Measurements from ENCODE around the gene JCAD.

Gene JCAD

DNA sequence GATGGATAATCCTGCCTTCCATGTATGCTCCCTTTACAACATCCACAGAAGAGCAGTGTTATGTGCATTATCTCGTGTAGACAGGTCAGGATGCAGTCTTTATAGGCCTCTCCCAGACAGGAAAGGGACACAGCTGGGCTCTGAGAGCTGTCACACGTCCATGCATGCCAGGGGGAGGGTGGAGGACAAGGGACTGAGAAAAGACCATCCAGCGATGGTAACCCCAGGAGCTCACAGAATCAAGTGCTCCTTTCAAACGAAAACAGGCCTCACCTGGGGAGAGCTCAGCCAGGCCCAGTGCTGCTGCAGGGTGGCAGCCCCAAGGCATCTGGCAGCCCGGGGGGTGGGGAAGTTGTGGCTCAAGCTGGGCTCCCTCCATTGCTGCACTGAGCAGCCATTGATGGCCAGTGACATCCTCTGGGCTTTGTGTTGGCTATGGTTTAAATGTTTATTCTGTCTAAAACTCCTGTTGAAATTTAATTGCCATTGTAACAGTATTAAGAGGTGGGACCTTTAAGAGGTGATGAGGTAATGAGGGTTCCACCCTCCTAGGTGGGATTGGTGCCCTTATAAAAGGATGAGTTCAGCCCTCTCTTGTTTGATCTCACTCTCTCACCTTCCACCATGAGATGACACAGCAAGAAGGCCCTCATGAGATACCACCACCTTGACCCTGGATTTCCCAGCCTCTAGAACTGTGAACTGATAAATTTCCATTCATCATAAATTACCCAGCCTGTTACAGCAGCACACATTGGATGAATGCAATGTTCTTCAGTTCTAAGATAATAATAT lies 15.7 kb downstream of the JCAD start:
- H3K4me1 ChIP-seq (ENCODE audit: control insufficient read depth, insufficient read depth, low read length): 0 out of 2 replicates have a peak, but pooled peaks cover 3% of the 10 kb centered on the region
- no peak overlapping the region for H3K4me3 ChIP-seq (ENCODE audit: low read depth, low read length)
- H3K36me3 ChIP-seq (ENCODE audit: control insufficient read depth, insufficient read depth, low read length): no peaks in the 10 kb centered on the region
- no peak overlapping the region for H3K9ac ChIP-seq (ENCODE audit: low read depth, low read length)
- H3K27me3 ChIP-seq (ENCODE audit: control insufficient read depth, insufficient read depth, low read length): no peaks in the 10 kb centered on the region
- H3K27ac ChIP-seq (ENCODE audit: low read depth, low read length): no peak overlapping the region
- no peaks in the 10 kb centered on the region for H3K9me3 ChIP-seq (ENCODE audit: control insufficient read depth, insufficient read depth, low read length)

DNA sequence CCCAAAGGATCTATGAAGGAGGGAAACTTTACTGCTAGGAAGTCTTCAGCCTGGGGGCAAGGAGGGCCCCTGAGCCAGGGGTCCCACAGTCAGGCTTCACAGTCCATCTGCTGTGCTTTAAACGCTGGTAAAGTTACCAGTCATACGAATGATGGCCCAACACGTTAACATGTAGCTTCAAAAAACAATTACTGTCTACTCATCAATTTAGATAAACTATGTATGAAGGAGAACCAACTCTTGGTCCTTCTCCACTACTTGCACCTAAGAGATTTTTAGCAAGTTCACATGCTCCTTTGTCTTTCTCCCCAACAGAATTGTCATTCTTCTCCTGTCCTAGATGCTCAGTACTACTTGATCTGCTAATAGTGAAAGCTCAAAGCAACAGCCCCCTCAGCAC lies 16.6 kb downstream of the JCAD start:
- no peaks in the 10 kb centered on the region for H3K36me3 ChIP-seq (ENCODE audit: control insufficient read depth, insufficient read depth, low read length)
- H3K27me3 ChIP-seq (ENCODE audit: control insufficient read depth, insufficient read depth, low read length): no peaks in the 10 kb centered on the region
- no peak overlapping the region for H3K9ac ChIP-seq (ENCODE audit: low read depth, low read length)
- H3K4me1 ChIP-seq (ENCODE audit: control insufficient read depth, insufficient read depth, low read length): 0 out of 2 replicates have a peak, but pooled peaks cover 3% of the 10 kb centered on the region
- H3K4me3 ChIP-seq (ENCODE audit: low read depth, low read length): no peak overlapping the region
- H3K9me3 ChIP-seq (ENCODE audit: control insufficient read depth, insufficient read depth, low read length): no peaks in the 10 kb centered on the region
- no peak overlapping the region for H3K27ac ChIP-seq (ENCODE audit: low read depth, low read length)

DNA sequence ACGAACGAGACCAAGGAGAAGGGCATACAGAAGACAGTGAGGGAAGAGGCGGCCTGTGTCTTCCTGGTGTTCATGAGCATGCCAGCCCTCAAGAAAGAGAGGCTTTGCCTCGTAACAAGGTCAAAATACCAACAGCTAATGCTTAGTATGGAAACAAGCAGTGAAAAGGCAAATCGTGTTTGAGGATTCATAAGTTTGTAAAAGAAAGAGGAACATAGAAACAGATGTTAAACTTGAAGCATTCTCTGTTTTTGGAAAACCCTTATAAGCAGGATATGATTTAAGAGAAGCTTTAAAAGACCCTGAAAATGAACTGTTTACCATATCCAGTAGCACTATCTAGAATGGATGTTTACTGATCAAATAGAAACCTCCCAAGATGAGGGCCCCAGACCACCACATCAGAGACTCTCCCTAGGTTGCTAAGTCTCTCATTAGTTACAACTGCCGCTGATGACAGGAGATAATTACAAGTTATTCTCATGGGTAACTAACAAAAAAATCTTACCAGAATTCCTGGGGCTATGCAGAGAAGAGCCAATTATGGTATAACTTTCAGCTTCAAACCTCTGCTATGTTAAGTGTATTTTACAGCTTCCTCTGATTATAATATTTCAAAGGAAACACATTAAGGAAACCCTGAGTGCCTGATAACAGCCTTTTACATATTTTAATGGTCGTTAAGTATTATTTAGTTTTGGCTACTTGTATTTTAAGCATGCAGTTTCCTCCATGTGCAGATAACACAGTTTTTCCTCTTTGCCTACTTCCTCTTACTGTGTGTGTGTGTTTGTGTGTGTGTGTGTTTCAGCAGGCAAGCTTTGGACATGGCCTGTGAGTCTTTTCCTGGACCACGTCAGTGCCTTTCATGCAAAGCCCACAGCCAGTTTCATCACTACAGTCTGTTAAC lies 17.9 kb downstream of the JCAD start:
- Histone ChIP-seq H3K27me3 (ENCODE audit: control insufficient read depth, insufficient read depth, low read length) (no peaks in the 10 kb centered on the region), H3K4me1 (ENCODE audit: control insufficient read depth, insufficient read depth, low read length) (0 out of 2 replicates have a peak, but pooled peaks cover 3% of the 10 kb centered on the region), H3K27ac (ENCODE audit: low read depth, low read length) (no peak overlapping the region)

DNA sequence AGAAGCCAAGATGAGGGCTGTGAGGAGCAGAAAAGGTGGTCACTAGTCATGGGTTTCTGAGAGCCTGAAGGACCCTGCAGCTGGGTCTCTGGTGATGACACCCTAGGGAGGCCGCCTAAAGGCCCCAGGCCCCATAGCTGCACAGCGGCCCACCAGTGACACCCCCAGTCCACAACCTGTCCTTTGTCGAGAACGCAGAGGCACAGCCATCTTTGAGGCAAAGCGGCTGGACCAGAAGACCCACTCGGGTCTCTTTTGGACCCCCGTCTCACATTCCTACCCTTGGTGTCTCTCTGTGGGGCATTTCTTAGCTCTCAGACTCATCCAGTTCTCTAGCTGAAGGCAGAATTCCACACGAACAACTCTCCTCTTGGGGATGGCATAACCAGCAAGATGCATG lies 18.8 kb downstream of the JCAD start:
- Histone ChIP-seq H3K4me3 (ENCODE audit: low read depth, low read length) (no peak overlapping the region), H3K9me3 (ENCODE audit: control insufficient read depth, insufficient read depth, low read length) (no peaks in the 10 kb centered on the region), H3K9ac (ENCODE audit: low read depth, low read length) (no peak overlapping the region), H3K27me3 (ENCODE audit: control insufficient read depth, insufficient read depth, low read length) (no peaks in the 10 kb centered on the region), H3K36me3 (ENCODE audit: control insufficient read depth, insufficient read depth, low read length) (no peaks in the 10 kb centered on the region), H3K4me1 (ENCODE audit: control insufficient read depth, insufficient read depth, low read length) (peaks cover 6% of the 10 kb centered on the region; the same call in 1 of the 2 replicates), H3K27ac (ENCODE audit: low read depth, low read length) (no peak overlapping the region)

More for the DNA sequence above, 17.9 kb downstream of the JCAD start:
- Histone ChIP-seq H3K9ac (ENCODE audit: low read depth, low read length) (no peak overlapping the region), H3K36me3 (ENCODE audit: control insufficient read depth, insufficient read depth, low read length) (no peaks in the 10 kb centered on the region), H3K9me3 (ENCODE audit: control insufficient read depth, insufficient read depth, low read length) (no peaks in the 10 kb centered on the region), H3K4me3 (ENCODE audit: low read depth, low read length) (no peak overlapping the region)

DNA sequence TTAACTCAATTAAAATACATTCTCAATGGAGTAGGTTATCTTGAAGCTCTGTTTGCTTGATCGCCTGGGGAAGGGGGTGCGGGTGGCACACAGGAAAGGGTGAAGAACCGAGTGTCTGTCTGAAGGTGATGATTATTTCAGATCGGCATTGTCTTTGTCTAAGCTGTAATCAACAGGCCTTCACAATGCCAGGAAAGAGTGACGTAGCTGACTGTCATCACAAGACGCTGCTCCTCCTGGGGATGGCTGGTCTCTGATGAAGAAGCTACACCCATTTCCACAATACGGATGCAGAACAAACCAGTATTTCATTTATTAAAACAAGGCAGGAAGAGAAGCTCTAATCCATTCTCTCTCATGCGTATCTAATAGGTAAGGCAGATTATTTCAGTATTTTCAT lies 19.4 kb downstream of the JCAD start:
- no peaks in the 10 kb centered on the region for H3K27me3 ChIP-seq (ENCODE audit: control insufficient read depth, insufficient read depth, low read length)
- no peaks in the 10 kb centered on the region for H3K36me3 ChIP-seq (ENCODE audit: control insufficient read depth, insufficient read depth, low read length)
- no peak overlapping the region for H3K9ac ChIP-seq (ENCODE audit: low read depth, low read length)
- H3K27ac ChIP-seq (ENCODE audit: low read depth, low read length): no peak overlapping the region
- H3K4me3 ChIP-seq (ENCODE audit: low read depth, low read length): no peak overlapping the region
- no peaks in the 10 kb centered on the region for H3K9me3 ChIP-seq (ENCODE audit: control insufficient read depth, insufficient read depth, low read length)
- H3K4me1 ChIP-seq (ENCODE audit: control insufficient read depth, insufficient read depth, low read length): peaks cover 12% of the 10 kb centered on the region

DNA sequence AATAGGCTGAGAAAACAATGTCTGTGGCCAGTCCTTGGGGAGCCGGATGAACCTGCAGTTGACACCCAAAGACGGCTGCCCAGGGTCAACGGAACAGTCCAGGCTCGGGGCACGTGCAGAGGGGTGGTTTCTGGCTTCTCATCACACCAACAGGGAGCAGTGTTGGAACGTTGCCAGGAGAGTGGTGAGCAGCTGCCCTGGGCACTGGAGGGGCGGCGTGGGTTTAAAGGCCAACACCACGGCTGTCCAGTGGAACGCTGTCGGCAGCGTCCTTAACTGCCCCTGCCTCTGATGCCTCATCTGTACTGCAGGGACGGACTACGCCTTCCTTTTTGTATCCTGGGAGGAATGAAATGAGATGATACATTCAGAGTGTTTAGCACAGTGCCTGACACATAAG lies 19.8 kb downstream of the JCAD start:
- no peaks in the 10 kb centered on the region for H3K36me3 ChIP-seq (ENCODE audit: control insufficient read depth, insufficient read depth, low read length)
- H3K27ac ChIP-seq (ENCODE audit: low read depth, low read length): no peak overlapping the region
- H3K9ac ChIP-seq (ENCODE audit: low read depth, low read length): no peak overlapping the region
- no peaks in the 10 kb centered on the region for H3K9me3 ChIP-seq (ENCODE audit: control insufficient read depth, insufficient read depth, low read length)
- H3K27me3 ChIP-seq (ENCODE audit: control insufficient read depth, insufficient read depth, low read length): no peaks in the 10 kb centered on the region
- H3K4me3 ChIP-seq (ENCODE audit: low read depth, low read length): no peak overlapping the region
- H3K4me1 ChIP-seq (ENCODE audit: control insufficient read depth, insufficient read depth, low read length): peaks cover 15% of the 10 kb centered on the region

DNA sequence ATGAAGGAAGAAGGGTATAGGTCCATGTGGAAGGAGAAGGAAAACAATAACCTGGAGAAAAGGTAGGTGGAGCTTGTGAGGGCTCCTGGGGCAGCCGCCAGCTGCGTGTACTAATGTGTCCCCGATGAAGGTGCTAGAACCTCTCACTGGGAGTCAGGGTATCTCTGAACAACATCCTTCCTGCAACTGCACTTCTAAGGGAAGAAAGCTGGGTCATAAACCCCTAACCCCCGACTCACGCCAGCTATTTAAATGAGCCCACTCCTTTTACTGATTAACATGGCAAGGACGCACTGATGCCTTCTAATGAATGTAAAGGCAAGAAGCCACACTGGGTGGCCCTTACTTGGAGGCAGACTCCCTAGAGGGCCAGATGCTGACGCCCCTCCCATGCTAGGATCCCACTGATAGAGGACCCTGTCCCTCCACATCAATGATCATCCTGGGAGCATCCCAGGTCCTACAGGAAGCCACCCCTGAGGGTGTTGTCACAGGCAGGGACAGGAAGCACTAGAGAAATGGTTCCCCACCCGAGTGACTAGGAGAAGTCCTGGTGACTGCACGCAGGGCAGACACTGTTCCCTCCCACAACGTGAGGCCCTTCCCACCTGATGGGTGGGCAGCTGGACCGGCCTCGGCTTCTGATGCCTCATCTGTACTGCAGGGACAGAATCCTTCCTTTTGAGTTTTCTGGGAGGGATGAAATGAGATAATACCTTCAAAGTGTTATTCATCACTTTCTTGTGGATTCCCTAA lies 20.4 kb downstream of the JCAD start:
- no peak overlapping the region for H3K4me3 ChIP-seq (ENCODE audit: low read depth, low read length)

DNA sequence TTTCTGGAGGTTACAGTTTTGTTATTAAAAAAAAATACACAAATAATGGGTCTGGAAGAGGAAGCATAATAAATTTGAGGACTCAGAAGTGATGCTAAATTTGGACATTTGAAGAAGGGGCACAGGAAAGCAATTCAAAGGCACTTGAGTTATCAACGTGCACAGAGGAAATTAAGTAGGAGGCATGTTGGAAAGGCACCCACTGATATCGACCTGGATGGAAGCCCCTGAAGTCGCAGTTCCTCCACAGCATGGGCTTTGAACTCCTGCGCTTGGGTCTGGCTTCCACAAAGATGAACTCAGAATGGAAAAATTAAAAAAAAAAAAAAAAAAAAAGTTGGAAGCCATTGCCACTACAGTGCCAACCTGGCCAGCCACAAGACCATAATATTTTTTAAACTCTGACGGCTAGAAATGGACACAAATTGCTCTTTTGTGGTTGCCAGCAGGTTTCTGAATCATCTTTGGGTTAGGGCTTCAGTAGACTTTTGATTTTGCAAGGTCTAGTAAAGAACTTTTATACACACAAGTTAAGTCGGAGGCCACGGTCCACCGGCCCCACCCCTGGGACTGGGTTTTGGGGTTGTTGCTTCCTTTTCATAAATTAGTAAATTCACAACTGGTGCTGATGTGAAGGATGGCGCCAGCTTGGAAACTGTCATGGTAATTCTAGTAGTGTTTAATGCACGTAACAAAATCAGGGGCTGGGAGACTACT lies 21.6 kb downstream of the JCAD start:
- Histone ChIP-seq H3K9me3 (ENCODE audit: control insufficient read depth, insufficient read depth, low read length) (no peaks in the 10 kb centered on the region), H3K27ac (ENCODE audit: low read depth, low read length) (no peak overlapping the region), H3K4me3 (ENCODE audit: low read depth, low read length) (no peak overlapping the region), H3K27me3 (ENCODE audit: control insufficient read depth, insufficient read depth, low read length) (no peaks in the 10 kb centered on the region), H3K9ac (ENCODE audit: low read depth, low read length) (no peak overlapping the region), H3K36me3 (ENCODE audit: control insufficient read depth, insufficient read depth, low read length) (no peaks in the 10 kb centered on the region), H3K4me1 (ENCODE audit: control insufficient read depth, insufficient read depth, low read length) (peaks cover 15% of the 10 kb centered on the region)

More for the DNA sequence above, 20.4 kb downstream of the JCAD start:
- H3K27me3 ChIP-seq (ENCODE audit: control insufficient read depth, insufficient read depth, low read length): no peaks in the 10 kb centered on the region
- H3K27ac ChIP-seq (ENCODE audit: low read depth, low read length): no peak overlapping the region
- no peaks in the 10 kb centered on the region for H3K9me3 ChIP-seq (ENCODE audit: control insufficient read depth, insufficient read depth, low read length)
- H3K9ac ChIP-seq (ENCODE audit: low read depth, low read length): no peak overlapping the region
- no peaks in the 10 kb centered on the region for H3K36me3 ChIP-seq (ENCODE audit: control insufficient read depth, insufficient read depth, low read length)
- H3K4me1 ChIP-seq (ENCODE audit: control insufficient read depth, insufficient read depth, low read length): peaks cover 18% of the 10 kb centered on the region

DNA sequence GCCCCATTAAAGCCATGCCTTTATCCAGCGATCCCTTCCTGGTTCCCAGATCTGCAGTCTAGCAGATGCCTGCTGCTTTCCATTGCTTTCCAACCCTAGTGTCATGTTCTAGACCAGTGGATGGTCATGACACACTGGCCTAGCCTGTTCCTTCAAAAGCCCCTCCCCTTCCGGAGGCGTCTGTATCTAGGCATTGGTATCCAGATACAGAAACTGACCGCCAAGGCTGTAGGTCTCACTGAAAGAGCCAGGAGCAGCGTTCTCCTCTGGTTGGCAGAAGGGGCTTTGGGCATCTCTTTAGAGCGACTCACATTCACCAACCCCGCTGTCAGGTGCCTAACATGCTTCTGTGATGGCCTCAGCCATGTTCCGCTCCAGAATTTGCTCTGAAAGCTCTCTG lies 22.6 kb downstream of the JCAD start:
- Histone ChIP-seq H3K4me3 (ENCODE audit: low read depth, low read length) (no peak overlapping the region), H3K9me3 (ENCODE audit: control insufficient read depth, insufficient read depth, low read length) (no peaks in the 10 kb centered on the region), H3K27ac (ENCODE audit: low read depth, low read length) (no peak overlapping the region), H3K27me3 (ENCODE audit: control insufficient read depth, insufficient read depth, low read length) (no peaks in the 10 kb centered on the region), H3K4me1 (ENCODE audit: control insufficient read depth, insufficient read depth, low read length) (peaks cover 15% of the 10 kb centered on the region), H3K36me3 (ENCODE audit: control insufficient read depth, insufficient read depth, low read length) (no peaks in the 10 kb centered on the region), H3K9ac (ENCODE audit: low read depth, low read length) (no peak overlapping the region)

DNA sequence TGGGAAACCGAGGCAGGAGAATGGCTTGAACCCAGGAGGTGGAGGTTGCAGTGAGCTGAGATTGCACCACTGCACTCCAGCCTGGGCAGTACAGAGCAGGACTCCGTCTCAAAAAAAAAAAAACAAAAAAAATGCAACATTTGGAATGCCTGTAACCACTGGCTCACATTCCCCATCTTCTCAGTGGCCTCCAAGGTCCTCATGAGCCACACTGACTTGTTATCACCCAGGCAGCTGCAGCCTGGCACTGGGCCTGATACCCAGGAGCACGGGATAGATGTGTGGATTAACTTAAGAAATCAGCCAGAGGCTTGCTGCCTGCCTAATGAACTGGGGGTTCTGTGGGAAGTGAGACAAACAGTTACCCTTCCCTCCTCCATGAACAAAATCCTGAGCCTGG lies 23.0 kb downstream of the JCAD start:
- Histone ChIP-seq H3K27ac (ENCODE audit: low read depth, low read length) (no peak overlapping the region), H3K4me1 (ENCODE audit: control insufficient read depth, insufficient read depth, low read length) (peaks cover 15% of the 10 kb centered on the region), H3K9ac (ENCODE audit: low read depth, low read length) (no peak overlapping the region), H3K4me3 (ENCODE audit: low read depth, low read length) (no peak overlapping the region), H3K36me3 (ENCODE audit: control insufficient read depth, insufficient read depth, low read length) (no peaks in the 10 kb centered on the region), H3K9me3 (ENCODE audit: control insufficient read depth, insufficient read depth, low read length) (no peaks in the 10 kb centered on the region), H3K27me3 (ENCODE audit: control insufficient read depth, insufficient read depth, low read length) (no peaks in the 10 kb centered on the region)

Data from HUES48 (cell line).